ENCODE measurements around the gene SCYGR4.

Gene SCYGR4

DNA sequence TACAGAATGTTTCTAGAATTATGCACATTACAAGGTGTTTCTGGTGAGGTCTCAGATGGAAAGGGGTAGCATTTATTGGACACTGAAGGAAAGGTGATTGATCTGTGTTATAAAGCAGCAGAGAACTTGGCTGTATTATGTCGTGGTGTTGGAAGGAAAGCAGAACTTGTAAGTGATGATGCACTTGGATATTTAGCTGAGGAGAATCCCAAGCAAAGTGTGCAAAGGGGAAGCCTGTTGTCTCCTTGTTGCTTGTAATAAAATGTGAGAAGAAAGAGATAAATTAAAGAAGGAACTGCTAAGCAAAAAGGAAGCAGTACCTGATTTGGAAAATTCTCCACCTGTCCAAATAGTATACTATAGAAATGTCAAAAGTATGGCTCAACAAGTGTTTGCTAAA, 37.1 kb downstream of the SCYGR4 start:
- DNase-seq = no peak
- intact Hi-C loops (cut with DNase I; ENCODE audit: low total_unique reads) = no loop called here

DNA sequence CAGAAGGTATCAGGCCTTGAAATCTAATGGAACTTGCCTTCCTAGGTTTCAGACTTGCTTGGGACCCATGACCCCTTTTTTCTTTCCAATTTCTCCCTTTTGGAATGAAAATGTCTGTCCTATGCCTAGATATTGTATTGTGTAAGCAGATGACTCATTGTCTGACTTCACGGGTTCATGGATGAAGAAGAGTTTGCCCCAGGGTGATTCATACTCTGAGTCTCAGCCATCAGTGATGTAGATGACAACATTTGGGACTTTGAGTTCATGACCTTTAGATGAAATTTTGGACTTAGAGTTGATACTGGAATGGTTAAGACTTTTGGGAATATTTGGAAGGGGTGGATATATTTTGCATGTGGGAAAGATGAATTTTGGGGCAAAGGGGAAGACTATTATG, 38.2 kb downstream of the SCYGR4 start:
- H3K27me3 ChIP-seq = no peaks in the 10 kb centered on the region
- H3K36me3 ChIP-seq = no peaks in the 10 kb centered on the region
- intact Hi-C loops (cut with DNase I; ENCODE audit: low total_unique reads) = no loop called here
- H3K9me3 ChIP-seq = no peaks in the 10 kb centered on the region
- TF ChIP-seq, protein P1, sequence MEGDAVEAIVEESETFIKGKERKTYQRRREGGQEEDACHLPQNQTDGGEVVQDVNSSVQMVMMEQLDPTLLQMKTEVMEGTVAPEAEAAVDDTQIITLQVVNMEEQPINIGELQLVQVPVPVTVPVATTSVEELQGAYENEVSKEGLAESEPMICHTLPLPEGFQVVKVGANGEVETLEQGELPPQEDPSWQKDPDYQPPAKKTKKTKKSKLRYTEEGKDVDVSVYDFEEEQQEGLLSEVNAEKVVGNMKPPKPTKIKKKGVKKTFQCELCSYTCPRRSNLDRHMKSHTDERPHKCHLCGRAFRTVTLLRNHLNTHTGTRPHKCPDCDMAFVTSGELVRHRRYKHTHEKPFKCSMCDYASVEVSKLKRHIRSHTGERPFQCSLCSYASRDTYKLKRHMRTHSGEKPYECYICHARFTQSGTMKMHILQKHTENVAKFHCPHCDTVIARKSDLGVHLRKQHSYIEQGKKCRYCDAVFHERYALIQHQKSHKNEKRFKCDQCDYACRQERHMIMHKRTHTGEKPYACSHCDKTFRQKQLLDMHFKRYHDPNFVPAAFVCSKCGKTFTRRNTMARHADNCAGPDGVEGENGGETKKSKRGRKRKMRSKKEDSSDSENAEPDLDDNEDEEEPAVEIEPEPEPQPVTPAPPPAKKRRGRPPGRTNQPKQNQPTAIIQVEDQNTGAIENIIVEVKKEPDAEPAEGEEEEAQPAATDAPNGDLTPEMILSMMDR (IDR thresholded peaks at IDR 0.05) = no peak
- H3K27ac ChIP-seq = no peak overlapping the region
- H3K4me1 ChIP-seq = peaks cover 0 to 8% (median 0%) of the 10 kb centered on the region in 4 donors
- peak in 1 of 2 donors; percentile 38 for DNase-seq
- H3K4me3 ChIP-seq = no peak overlapping the region

More for the DNA sequence above, 37.1 kb downstream of the SCYGR4 start:
- no peaks in the 10 kb centered on the region for H3K36me3 ChIP-seq
- H3K4me1 ChIP-seq = peaks cover 0 to 8% (median 0%) of the 10 kb centered on the region in 4 donors
- H3K27me3 ChIP-seq = no peaks in the 10 kb centered on the region
- H3K9me3 ChIP-seq = no peaks in the 10 kb centered on the region
- H3K27ac ChIP-seq = no peak overlapping the region
- H3K4me3 ChIP-seq = no peak overlapping the region
- TF ChIP-seq, protein P1 (IDR thresholded peaks at IDR 0.05) = no peak

DNA sequence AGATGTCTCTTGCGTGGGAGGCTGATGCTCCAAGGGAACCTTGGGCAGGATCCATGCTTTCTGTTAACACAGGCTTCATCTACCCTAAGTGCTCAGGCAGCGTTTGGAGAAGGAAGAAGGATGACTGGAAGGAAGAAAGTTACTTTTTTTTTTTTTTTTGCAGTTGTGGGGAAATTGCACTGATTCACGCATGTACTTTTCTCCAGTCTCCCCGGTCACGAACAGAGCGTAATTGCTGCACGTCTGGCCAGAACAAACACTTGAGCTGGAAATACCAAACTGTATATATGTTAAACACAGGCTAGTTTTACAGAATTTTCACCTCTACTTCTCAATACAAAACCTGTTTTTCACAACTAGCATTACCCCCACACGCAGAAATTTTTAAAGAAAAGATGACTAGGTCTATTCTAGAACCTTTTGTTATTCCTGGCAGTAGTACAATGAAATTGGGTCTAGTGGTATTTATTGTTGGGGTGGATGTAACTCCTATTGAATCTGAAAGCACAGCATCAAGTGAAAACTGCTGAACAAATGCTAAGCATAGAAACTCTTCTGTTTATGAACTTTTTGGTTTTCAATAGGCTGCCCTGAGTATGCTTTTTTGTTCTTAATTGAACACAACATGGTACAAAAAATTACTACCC, 40.0 kb downstream of the SCYGR4 start:
- intact Hi-C loops (cut with DNase I; ENCODE audit: low total_unique reads) = no loop called here
- H3K9me3 ChIP-seq = no peaks in the 10 kb centered on the region
- H3K27me3 ChIP-seq = no peaks in the 10 kb centered on the region
- peaks cover 0 to 8% (median 0%) of the 10 kb centered on the region in 4 donors for H3K4me1 ChIP-seq
- TF ChIP-seq, protein P1 (IDR thresholded peaks at IDR 0.05) = no peak
- no peak overlapping the region for H3K4me3 ChIP-seq
- H3K36me3 ChIP-seq = no peaks in the 10 kb centered on the region
- DNase-seq = no peak
- H3K27ac ChIP-seq = no peak overlapping the region

DNA sequence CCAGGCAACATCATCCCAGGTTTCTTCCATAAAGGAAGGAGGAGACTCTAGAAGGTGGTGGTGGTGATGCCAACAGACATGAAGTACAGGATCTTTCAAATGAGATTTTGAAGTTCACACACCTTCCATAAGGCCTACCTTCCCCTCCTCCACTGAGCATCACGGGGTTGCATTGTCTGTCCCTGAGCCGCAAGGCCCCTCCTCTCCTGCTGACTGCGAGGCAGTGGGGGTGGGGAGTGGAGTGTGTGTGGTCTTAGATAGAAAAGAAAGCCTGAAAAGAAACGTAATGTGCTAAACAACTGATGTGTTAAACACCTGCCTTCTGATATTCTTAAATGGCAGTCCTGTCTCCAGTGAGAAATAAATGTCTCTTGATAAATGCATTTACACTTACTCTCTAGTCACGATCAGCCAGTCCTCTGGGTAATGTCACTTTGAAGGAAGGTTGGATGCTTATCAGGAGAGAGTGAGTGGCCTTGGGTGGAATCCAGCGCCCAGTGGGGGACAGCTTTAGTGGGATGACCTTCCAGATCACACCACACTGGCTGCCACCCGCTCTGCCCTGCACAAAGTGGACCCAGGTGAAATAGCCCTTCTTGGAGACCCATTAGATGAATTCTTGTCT, 43.8 kb downstream of the SCYGR4 start:
- Histone ChIP-seq H3K9me3 (no peaks in the 10 kb centered on the region), H3K36me3 (no peaks in the 10 kb centered on the region), H3K27ac (no peak overlapping the region), H3K4me1 (peaks cover 0 to 8% (median 0%) of the 10 kb centered on the region in 4 donors), H3K4me3 (no peak overlapping the region), H3K27me3 (no peaks in the 10 kb centered on the region)
- no peak for DNase-seq
- TF ChIP-seq, protein P1 (IDR thresholded peaks at IDR 0.05) = no peak
- intact Hi-C loops (cut with DNase I; ENCODE audit: low total_unique reads) = loop anchor here (5.0 kb wide), 1 partner anchor 101 kb away; no protein-coding TSS in a partner anchor

DNA sequence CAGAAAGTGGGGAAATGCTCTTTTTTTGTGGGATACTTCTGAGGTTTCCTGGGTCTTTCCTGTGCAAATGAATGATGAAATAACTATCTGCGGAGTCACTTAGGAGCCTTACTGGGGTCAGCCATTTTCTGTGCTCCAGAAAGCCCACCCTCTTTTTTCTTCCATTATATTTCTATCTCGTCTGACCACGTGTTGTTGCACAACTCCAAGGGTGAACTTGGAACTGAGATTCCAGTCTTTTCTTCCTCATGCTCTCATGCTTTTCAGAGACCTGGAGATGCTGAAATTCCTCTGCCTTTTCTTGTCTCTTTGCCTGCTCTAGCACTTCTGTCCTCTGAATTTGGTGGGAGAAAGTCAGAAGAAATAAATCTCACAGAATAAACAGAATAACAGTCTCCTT, 44.5 kb downstream of the SCYGR4 start:
- Histone ChIP-seq H3K9me3 (no peaks in the 10 kb centered on the region), H3K4me3 (no peak overlapping the region), H3K36me3 (no peaks in the 10 kb centered on the region), H3K4me1 (peaks cover 0 to 8% (median 0%) of the 10 kb centered on the region in 4 donors), H3K27me3 (no peaks in the 10 kb centered on the region), H3K27ac (no peak overlapping the region)
- TF ChIP-seq, protein P1 (IDR thresholded peaks at IDR 0.05) = no peak
- intact Hi-C loops (cut with DNase I; ENCODE audit: low total_unique reads) = loop anchor here (5.0 kb wide), 1 partner anchor 100 kb away; no protein-coding TSS in a partner anchor
- no peak for DNase-seq
